Neuron (in vitro differentiated cells): ENCODE measurements around the gene ITGA11.

Source experiments
- H2AFZ ChIP-seq: one replicate; pipeline ENCODE4 v1.6.1; 2013; ENCODE audit warnings: low read depth, mild to moderate bottlenecking, inconsistent platforms, low read length, moderate library complexity
- H3K27me3 ChIP-seq: one replicate; pipeline ENCODE4 v1.6.1; 2013; ENCODE audit warnings: low read length; ENCODE audit not compliant: insufficient read depth
- H3K36me3 ChIP-seq: one replicate; pipeline ENCODE4 v1.6.1; 2013; ENCODE audit warnings: low read length; ENCODE audit not compliant: insufficient read depth
- H3K4me1 ChIP-seq: one replicate; pipeline ENCODE4 v1.6.1; 2013; ENCODE audit warnings: low read length; ENCODE audit not compliant: insufficient read depth
- H3K4me3 ChIP-seq: 2 replicates; pipeline ENCODE4 v1.5.1; 2013; ENCODE audit warnings: mild to moderate bottlenecking, low read length, moderate library complexity
- H3K9me3 ChIP-seq: one replicate; pipeline ENCODE4 v1.6.1; 2013; ENCODE audit warnings: low read length

The ITGA11 gene

GRCh38 chr15:68348606-68349005 lies 83.4 kb downstream of the ITGA11 start:
- no peak overlapping the region for H2AFZ ChIP-seq
- H3K36me3 ChIP-seq, result no peaks in the 10 kb centered on the region
- H3K4me3 ChIP-seq, result no peak overlapping the region
- no peaks in the 10 kb centered on the region for H3K9me3 ChIP-seq
- no peaks in the 10 kb centered on the region for H3K4me1 ChIP-seq
- H3K27me3 ChIP-seq, result no peaks in the 10 kb centered on the region

GRCh38 chr15:68348081-68348480 lies 83.9 kb downstream of the ITGA11 start:
- Histone ChIP-seq H3K27me3 (no peaks in the 10 kb centered on the region), H3K9me3 (no peaks in the 10 kb centered on the region), H2AFZ (no peak overlapping the region), H3K36me3 (no peaks in the 10 kb centered on the region), H3K4me1 (no peaks in the 10 kb centered on the region), H3K4me3 (no peak overlapping the region)

DNA sequence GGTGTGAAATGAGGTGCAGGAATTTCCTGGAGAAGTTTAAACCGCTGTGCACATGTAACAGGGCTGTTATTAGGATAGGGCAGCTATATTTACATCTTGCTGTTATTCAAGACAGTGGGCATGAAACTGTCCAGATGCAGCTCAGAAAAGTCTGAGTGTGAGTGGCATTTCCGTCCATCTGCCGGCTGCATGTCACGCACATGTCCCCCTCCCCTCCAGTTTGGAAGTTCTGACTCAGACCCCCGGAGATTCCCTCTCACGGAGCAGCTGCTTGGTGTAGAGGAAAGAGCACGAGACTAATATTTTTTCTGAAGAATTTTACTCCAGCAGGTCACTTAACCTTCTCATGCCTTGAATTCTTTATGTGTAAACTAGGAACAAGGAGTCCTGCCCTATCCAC lies 84.6 kb downstream of the ITGA11 start:
- peaks cover under 1% of the 10 kb centered on the region for H3K27me3 ChIP-seq
- H3K4me1 ChIP-seq, result no peaks in the 10 kb centered on the region
- H2AFZ ChIP-seq, result no peak overlapping the region
- H3K9me3 ChIP-seq, result no peaks in the 10 kb centered on the region
- H3K4me3 ChIP-seq, result no peak overlapping the region
- H3K36me3 ChIP-seq, result no peaks in the 10 kb centered on the region

GRCh38 chr15:68346979-68347378 lies 85.0 kb downstream of the ITGA11 start:
- Histone ChIP-seq H3K4me1 (no peaks in the 10 kb centered on the region), H3K27me3 (peaks cover 4% of the 10 kb centered on the region), H3K36me3 (no peaks in the 10 kb centered on the region), H3K4me3 (no peak overlapping the region), H2AFZ (no peak overlapping the region), H3K9me3 (no peaks in the 10 kb centered on the region)

DNA sequence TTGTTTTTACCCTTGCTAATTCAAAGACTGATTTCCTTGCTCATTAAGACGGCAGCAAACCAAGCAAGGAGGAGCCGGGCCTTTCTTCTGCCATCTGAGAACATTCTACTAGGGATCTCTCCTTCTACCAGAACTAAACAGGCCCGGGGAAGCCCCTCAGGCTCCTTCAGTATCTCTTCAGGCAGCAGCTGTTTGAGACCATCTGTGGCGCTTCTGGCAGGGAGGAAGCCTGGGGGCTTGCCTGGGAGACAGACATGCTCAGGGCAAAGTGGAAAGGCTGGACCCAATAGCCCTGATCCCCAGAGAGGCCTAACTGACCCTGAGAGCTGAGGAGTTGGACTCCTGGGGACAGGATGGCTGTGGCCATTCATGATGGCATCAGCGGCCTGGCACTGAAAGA lies 86.5 kb downstream of the ITGA11 start:
- no peaks in the 10 kb centered on the region for H3K4me1 ChIP-seq
- no peaks in the 10 kb centered on the region for H3K36me3 ChIP-seq
- peaks cover 6% of the 10 kb centered on the region for H3K27me3 ChIP-seq
- H3K4me3 ChIP-seq, result no peak overlapping the region
- H2AFZ ChIP-seq, result no peak overlapping the region
- H3K9me3 ChIP-seq, result no peaks in the 10 kb centered on the region

DNA sequence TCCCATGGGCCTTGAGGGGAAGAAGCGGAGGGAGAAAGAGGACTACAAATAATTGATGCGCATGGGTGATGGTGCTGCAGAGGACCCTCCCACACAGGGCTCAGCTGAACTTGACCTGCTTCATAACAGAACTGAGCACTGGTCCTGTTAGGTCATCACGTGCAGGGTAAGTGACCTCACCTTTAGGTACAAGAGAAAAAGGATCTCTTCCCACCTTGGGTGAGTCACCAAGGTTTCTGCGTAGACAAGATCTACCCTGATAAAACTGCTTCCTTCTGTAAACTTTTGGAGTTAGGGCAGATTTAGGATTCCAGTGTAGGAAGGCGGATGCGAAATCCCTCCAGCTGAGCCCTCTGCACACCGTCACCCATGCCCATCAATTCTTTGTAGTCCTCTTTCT lies 87.4 kb downstream of the ITGA11 start:
- H3K4me1 ChIP-seq, result no peaks in the 10 kb centered on the region
- H3K36me3 ChIP-seq, result no peaks in the 10 kb centered on the region
- peaks cover 7% of the 10 kb centered on the region for H3K27me3 ChIP-seq
- no peak overlapping the region for H2AFZ ChIP-seq
- no peak overlapping the region for H3K4me3 ChIP-seq
- H3K9me3 ChIP-seq, result no peaks in the 10 kb centered on the region

- Histone ChIP-seq H3K9me3 (no peaks in the 10 kb centered on the region), H3K4me1 (no peaks in the 10 kb centered on the region), H3K36me3 (no peaks in the 10 kb centered on the region), H3K27me3 (peaks cover 10% of the 10 kb centered on the region), H3K4me3 (no peak overlapping the region), H2AFZ (no peak overlapping the region)
Observed at GRCh38 chr15:68343579-68344225, 88.3 kb downstream of the ITGA11 start.

GRCh38 chr15:68341760-68342725 lies 89.9 kb downstream of the ITGA11 start:
- Histone ChIP-seq H3K4me1 (no peaks in the 10 kb centered on the region), H3K9me3 (no peaks in the 10 kb centered on the region), H3K27me3 (peaks cover 10% of the 10 kb centered on the region), H2AFZ (no peak overlapping the region), H3K4me3 (no peak overlapping the region), H3K36me3 (no peaks in the 10 kb centered on the region)

DNA sequence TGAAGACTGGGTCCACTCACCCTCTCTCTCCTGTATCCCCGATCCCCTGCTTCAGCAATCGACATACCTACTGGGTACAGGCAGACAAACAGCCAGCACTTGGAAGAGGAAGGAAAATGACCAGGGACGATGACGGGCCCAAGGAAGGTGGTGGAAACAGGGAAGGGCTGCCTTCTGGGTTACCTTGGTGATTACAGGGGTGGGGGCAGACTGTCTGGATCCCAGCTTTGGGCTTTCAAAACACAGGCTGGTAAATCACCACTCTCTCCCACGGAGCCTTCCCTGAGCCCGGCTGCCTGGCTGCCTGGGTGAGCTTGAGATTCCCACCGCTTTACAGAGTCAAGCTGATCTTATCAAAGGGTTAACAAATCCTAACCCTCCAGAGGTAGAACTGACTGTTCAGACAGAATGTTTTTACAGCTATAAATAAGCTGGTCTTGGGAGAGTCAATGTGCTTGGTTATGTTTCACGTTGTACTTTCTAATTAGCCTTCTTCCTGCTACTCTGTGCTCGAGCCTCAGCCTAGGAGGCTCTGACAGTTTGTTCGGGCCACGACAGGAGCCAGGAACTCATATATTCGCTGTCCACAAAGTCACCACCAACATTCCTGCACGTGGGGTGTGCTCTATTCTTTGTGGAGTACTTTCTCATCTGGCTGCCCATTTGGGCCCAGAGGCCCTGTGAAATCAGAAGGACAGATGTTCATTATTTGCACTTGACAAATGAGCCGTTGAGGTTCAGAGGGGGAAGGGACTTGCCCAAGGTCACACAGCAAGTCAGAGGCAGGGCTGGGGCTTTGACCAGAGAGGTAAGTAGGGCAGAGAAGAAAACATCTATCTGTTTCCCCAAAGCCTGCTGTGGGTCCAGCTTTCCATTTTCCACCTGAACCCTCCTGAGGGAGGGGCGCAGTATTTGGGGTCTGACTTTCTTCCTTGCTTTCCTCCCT lies 91.0 kb downstream of the ITGA11 start:
- Histone ChIP-seq H3K27me3 (peaks cover 10% of the 10 kb centered on the region), H2AFZ (no peak overlapping the region), H3K36me3 (no peaks in the 10 kb centered on the region), H3K9me3 (no peaks in the 10 kb centered on the region), H3K4me3 (no peak overlapping the region), H3K4me1 (no peaks in the 10 kb centered on the region)

GRCh38 chr15:68339481-68339880 lies 92.5 kb downstream of the ITGA11 start:
- Histone ChIP-seq H3K4me3 (no peak overlapping the region), H3K36me3 (no peaks in the 10 kb centered on the region), H2AFZ (no peak overlapping the region), H3K9me3 (no peaks in the 10 kb centered on the region), H3K4me1 (no peaks in the 10 kb centered on the region), H3K27me3 (peaks cover 10% of the 10 kb centered on the region)

DNA sequence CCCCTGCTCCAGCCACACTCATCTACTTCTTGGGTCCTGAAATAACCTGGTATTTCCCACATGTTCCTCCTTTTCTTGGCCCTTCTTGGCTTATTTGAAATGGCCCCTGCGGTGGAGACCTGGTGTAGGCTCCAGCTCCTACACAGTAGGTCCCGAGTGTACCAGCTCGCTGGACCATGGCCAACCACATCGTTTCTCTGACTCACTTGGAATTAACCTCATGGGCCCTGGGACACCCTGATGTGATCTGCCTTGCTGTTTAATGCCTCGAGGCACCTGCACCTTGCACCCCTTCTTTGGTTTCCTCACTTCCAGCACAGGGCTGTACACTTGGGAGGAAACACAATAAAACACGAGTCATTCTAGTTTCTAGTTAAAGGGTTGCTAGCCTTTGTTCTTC lies 94.1 kb downstream of the ITGA11 start:
- Histone ChIP-seq H3K27me3 (peaks cover 10% of the 10 kb centered on the region), H2AFZ (no peak overlapping the region), H3K36me3 (no peaks in the 10 kb centered on the region), H3K9me3 (no peaks in the 10 kb centered on the region), H3K4me3 (no peak overlapping the region), H3K4me1 (no peaks in the 10 kb centered on the region)

GRCh38 chr15:68336516-68336915 lies 95.4 kb downstream of the ITGA11 start:
- no peak overlapping the region for H2AFZ ChIP-seq
- H3K9me3 ChIP-seq, result no peaks in the 10 kb centered on the region
- no peaks in the 10 kb centered on the region for H3K4me1 ChIP-seq
- H3K27me3 ChIP-seq, result peaks cover 4% of the 10 kb centered on the region
- H3K4me3 ChIP-seq, result no peak overlapping the region
- H3K36me3 ChIP-seq, result no peaks in the 10 kb centered on the region

GRCh38 chr15:68335655-68336054 lies 96.3 kb downstream of the ITGA11 start:
- H3K36me3 ChIP-seq, result no peaks in the 10 kb centered on the region

More at GRCh38 chr15:68335655-68336054, 96.3 kb downstream of the ITGA11 start:
- Histone ChIP-seq H3K4me1 (peaks cover 4% of the 10 kb centered on the region), H2AFZ (no peak overlapping the region), H3K4me3 (no peak overlapping the region), H3K27me3 (peaks cover 3% of the 10 kb centered on the region), H3K9me3 (no peaks in the 10 kb centered on the region)
